K562 (cell line): Measurements from ENCODE around the gene PLSCR3. TPM values are rescaled to one million over a fixed set of nuclear protein-coding genes. Genes with fewer than 3 reads are reported as not detected.
A peak's percentile ranks its signal among the peaks of the same experiment; 100 is the strongest.

Experiments
- ATF4 ChIP-seq: fragments of 450-650 bp; formaldehyde crosslinking; IDR thresholded peaks from 2 replicates; pipeline ENCODE4 v1.4.0; 2022; ENCODE audit warnings: mild to moderate bottlenecking, moderate library complexity
- BMI1 ChIP-seq: fragments of 150-350 bp; IDR thresholded peaks from 2 replicates; pipeline ENCODE4 v1.6.1; 2014; ENCODE audit warnings: low read length
- DLX4 ChIP-seq: fragments of 250-450 bp; sonication (Bioruptor Pico); IDR thresholded peaks from 2 replicates; pipeline ENCODE4 v1.6.1; 2021; ENCODE audit warnings: mild to moderate bottlenecking
- GABPA ChIP-seq: fragments of 200-800 bp; sonication (Bioruptor generic); conservative IDR thresholded peaks from 2 replicates; pipeline ENCODE4 v1.6.1; 2016; ENCODE audit warnings: low read depth, missing genetic modification characterization, missing compliant biosample characterization
- GABPB1 ChIP-seq: sonication (generic); formaldehyde crosslinking; IDR thresholded peaks from 2 replicates; pipeline ENCODE4 v1.8.0; 2022; ENCODE audit warnings: mild to moderate bottlenecking, missing genetic modification reagents
- HDAC2 ChIP-seq: fragments of 450-650 bp; IDR thresholded peaks from 2 replicates; pipeline ENCODE4 v1.6.1; 2016; ENCODE audit warnings: mild to moderate bottlenecking
- HMG20B ChIP-seq: fragments of 250-450 bp; sonication (Bioruptor Pico); IDR thresholded peaks from 2 replicates; pipeline ENCODE4 v1.5.0; 2021; ENCODE audit warnings: mild to moderate bottlenecking
- KAT8 ChIP-seq: fragments of 450-650 bp; IDR thresholded peaks from 2 replicates; pipeline ENCODE4 v1.6.1; 2016; ENCODE audit warnings: low read depth, mild to moderate bottlenecking
- MGA ChIP-seq: fragments of 450-650 bp; IDR thresholded peaks from 2 replicates; pipeline ENCODE4 v1.6.1; 2016; ENCODE audit warnings: mild to moderate bottlenecking, moderate library complexity
- NFXL1 ChIP-seq: fragments of 450-650 bp; formaldehyde crosslinking; IDR thresholded peaks from 2 replicates; pipeline ENCODE4 v1.4.0; 2021; ENCODE audit warnings: mild to moderate bottlenecking
- PHB ChIP-seq: fragments of 250-450 bp; sonication (Bioruptor Pico); IDR thresholded peaks from 2 replicates; pipeline ENCODE4 v1.5.0; 2021
- POLR2A ChIP-seq: fragments of 450-650 bp; conservative IDR thresholded peaks from 2 replicates; pipeline ENCODE4 v1.6.1; 2016
- PRPF4 ChIP-seq: fragments of 200-400 bp; formaldehyde crosslinking; IDR thresholded peaks from one replicate; pipeline ENCODE4 v1.6.1; 2017; ENCODE audit warnings: low read length, low read depth, mild to moderate bottlenecking; ENCODE audit not compliant: insufficient read depth, poor library complexity, severe bottlenecking
- TAF9B ChIP-seq: fragments of 450-650 bp; IDR thresholded peaks from 2 replicates; pipeline ENCODE4 v1.6.1; 2018; ENCODE audit warnings: mild to moderate bottlenecking; ENCODE audit not compliant: partially characterized antibody
- TARDBP ChIP-seq: fragments of 450-650 bp; IDR thresholded peaks from 2 replicates; pipeline ENCODE4 v1.6.1; 2016
- ZNF124 ChIP-seq: sonication (generic); formaldehyde crosslinking; IDR thresholded peaks from 2 replicates; pipeline ENCODE4 v1.8.1; 2022; ENCODE audit warnings: missing genetic modification reagents
- ZNF324 ChIP-seq: fragments of 250-450 bp; sonication (Bioruptor Pico); IDR thresholded peaks from 2 replicates; pipeline ENCODE4 v1.4.0; 2020; ENCODE audit warnings: mild to moderate bottlenecking
- ZNF785 ChIP-seq: fragments of 250-450 bp; sonication (Bioruptor Pico); IDR thresholded peaks from 2 replicates; pipeline ENCODE4 v1.4.0; 2020; ENCODE audit warnings: mild to moderate bottlenecking
- polyA plus RNA-seq, 8 experiments: library from polyadenylated mRNA; depleted of rRNA in 4 of 8; stranded (reverse) in 5 of 8; unstranded in 3 of 8; fragments of >200 nt; fragmentation: Nextera tagmentation in 2 of 8; fragmentation: Illumina TruSeq in 1 of 8; extraction: Ambion mirVana in 2 of 8; extraction: Trizol in 1 of 8; gene quantifications; 2 replicates each; pipeline versions ENCODE4 v1.2.1 to v1.2.3, GENCODE V29; 2011 to 2014; ENCODE audit warnings: inconsistent platforms in 1 of 8, missing spikeins in 1 of 8
- total RNA-seq, 7 experiments: library from RNA; depleted of rRNA in 6 of 7; stranded (reverse); fragments of >200 nt in 6 of 7; fragmentation: Illumina TruSeq in 2 of 7; extraction: Trizol in 2 of 7; gene quantifications; 2 replicates each; pipeline versions ENCODE4 v1.2.1 to v1.2.3, GENCODE V29; 2011 to 2021; ENCODE audit warnings: low replicate concordance in 1 of 7

The PLSCR3 gene
- total and polyA plus RNA-seq, 9 of the 15 experiments (the other 6 are each of a cell fraction or from before 2014, with no cell fraction given): 3.2 to 16.8 (median 4.5) TPM

- TF ChIP-seq MGA: peak; percentile 22
- no peak for TF ChIP-seq ZNF324 (CRISPR knock-in tag)
- TF ChIP-seq BMI1: no peak
- no peak for TF ChIP-seq HDAC2
- no peak for TF ChIP-seq PHB (CRISPR knock-in tag)
- no peak for TF ChIP-seq ZNF785 (CRISPR knock-in tag)
- no peak for TF ChIP-seq DLX4
- TF ChIP-seq NFXL1: no peak
- no peak for TF ChIP-seq TAF9B
- peak; percentile 51; the same call in 1 of the 2 replicates for TF ChIP-seq POLR2A
- TF ChIP-seq TARDBP: no peak
- no peak for TF ChIP-seq KAT8
- no peak for TF ChIP-seq PRPF4
- TF ChIP-seq GABPB1 (CRISPR knock-in tag): no peak
- TF ChIP-seq HMG20B (CRISPR knock-in tag): no peak
- TF ChIP-seq ZNF124: no peak
- no peak for TF ChIP-seq GABPA
- no peak for TF ChIP-seq ATF4 (CRISPR knock-in tag)
Observed at GRCh38 chr17:7435676-7436555, 41.6 kb upstream of the PLSCR3 start (continued).
